WTC11 (cell line): ENCODE results near the gene FGFR3.

ENCODE experiments used
- CREB1 ChIP-seq: sonication (generic); formaldehyde crosslinking; IDR thresholded peaks from 2 replicates; pipeline ENCODE4 v1.8.0; 2023; ENCODE audit warnings: mild to moderate bottlenecking, missing genetic modification reagents
- IRF2 ChIP-seq: sonication (generic); formaldehyde crosslinking; IDR thresholded peaks from 2 replicates; pipeline ENCODE4 v1.8.0; 2022; ENCODE audit warnings: low read depth, missing genetic modification reagents, borderline replicate concordance
- JUN ChIP-seq: sonication (generic); formaldehyde crosslinking; IDR thresholded peaks from 2 replicates; pipeline ENCODE4 v1.8.0; 2023; ENCODE audit warnings: mild to moderate bottlenecking, missing genetic modification reagents
- KAT7 ChIP-seq: sonication (generic); formaldehyde crosslinking; IDR thresholded peaks from 2 replicates; pipeline ENCODE4 v1.8.1; 2023; ENCODE audit warnings: missing genetic modification reagents, mild to moderate bottlenecking, borderline replicate concordance
- MLX ChIP-seq: sonication (generic); formaldehyde crosslinking; IDR thresholded peaks from 2 replicates; pipeline ENCODE4 v1.8.1; 2023; ENCODE audit warnings: mild to moderate bottlenecking, missing genetic modification reagents, moderate library complexity
- PRRX2 ChIP-seq: fragments of 250-450 bp; sonication (Bioruptor Pico); IDR thresholded peaks from 2 replicates; pipeline ENCODE4 v1.8.0; 2021; ENCODE audit warnings: mild to moderate bottlenecking
- TCF7 ChIP-seq: sonication (generic); formaldehyde crosslinking; IDR thresholded peaks from 2 replicates; pipeline ENCODE4 v1.8.0; 2022; ENCODE audit warnings: mild to moderate bottlenecking, low read depth, missing genetic modification reagents, moderate library complexity
- TP53 ChIP-seq: sonication (generic); formaldehyde crosslinking; IDR thresholded peaks from 2 replicates; pipeline ENCODE4 v1.8.1; 2023; ENCODE audit warnings: mild to moderate bottlenecking, missing genetic modification reagents
- ZNF121 ChIP-seq: sonication (generic); formaldehyde crosslinking; IDR thresholded peaks from 2 replicates; pipeline ENCODE4 v1.8.0; 2023; ENCODE audit warnings: missing genetic modification reagents
- ZNF263 ChIP-seq: sonication (generic); formaldehyde crosslinking; IDR thresholded peaks from 2 replicates; pipeline ENCODE4 v1.8.1; 2022; ENCODE audit warnings: low read depth, mild to moderate bottlenecking, moderate library complexity, missing genetic modification reagents
- TF ChIP-seq, protein P1 (sequence below): fragments of 200-600 bp; IDR thresholded peaks from 2 replicates; pipeline ENCODE4 v1.8.0; 2022; ENCODE audit warnings: antibody characterized with exemption
- TF ChIP-seq, protein P2 (sequence below): sonication (generic); formaldehyde crosslinking; IDR thresholded peaks from 2 replicates; pipeline ENCODE4 v1.8.0; 2023; ENCODE audit warnings: missing genetic modification reagents
- TF ChIP-seq, protein P3 (sequence below): sonication (generic); formaldehyde crosslinking; conservative IDR thresholded peaks from 2 replicates; pipeline ENCODE4 v1.8.1; 2023; ENCODE audit warnings: mild to moderate bottlenecking, low read depth, missing genetic modification reagents, moderate library complexity
- TF ChIP-seq, protein P4 (sequence below): sonication (generic); formaldehyde crosslinking; IDR thresholded peaks from 2 replicates; pipeline ENCODE4 v1.8.1; 2023; ENCODE audit warnings: mild to moderate bottlenecking, missing genetic modification reagents

- TF ChIP-seq, protein P1, sequence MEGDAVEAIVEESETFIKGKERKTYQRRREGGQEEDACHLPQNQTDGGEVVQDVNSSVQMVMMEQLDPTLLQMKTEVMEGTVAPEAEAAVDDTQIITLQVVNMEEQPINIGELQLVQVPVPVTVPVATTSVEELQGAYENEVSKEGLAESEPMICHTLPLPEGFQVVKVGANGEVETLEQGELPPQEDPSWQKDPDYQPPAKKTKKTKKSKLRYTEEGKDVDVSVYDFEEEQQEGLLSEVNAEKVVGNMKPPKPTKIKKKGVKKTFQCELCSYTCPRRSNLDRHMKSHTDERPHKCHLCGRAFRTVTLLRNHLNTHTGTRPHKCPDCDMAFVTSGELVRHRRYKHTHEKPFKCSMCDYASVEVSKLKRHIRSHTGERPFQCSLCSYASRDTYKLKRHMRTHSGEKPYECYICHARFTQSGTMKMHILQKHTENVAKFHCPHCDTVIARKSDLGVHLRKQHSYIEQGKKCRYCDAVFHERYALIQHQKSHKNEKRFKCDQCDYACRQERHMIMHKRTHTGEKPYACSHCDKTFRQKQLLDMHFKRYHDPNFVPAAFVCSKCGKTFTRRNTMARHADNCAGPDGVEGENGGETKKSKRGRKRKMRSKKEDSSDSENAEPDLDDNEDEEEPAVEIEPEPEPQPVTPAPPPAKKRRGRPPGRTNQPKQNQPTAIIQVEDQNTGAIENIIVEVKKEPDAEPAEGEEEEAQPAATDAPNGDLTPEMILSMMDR: peak; percentile 92
- TF ChIP-seq, protein P2, sequence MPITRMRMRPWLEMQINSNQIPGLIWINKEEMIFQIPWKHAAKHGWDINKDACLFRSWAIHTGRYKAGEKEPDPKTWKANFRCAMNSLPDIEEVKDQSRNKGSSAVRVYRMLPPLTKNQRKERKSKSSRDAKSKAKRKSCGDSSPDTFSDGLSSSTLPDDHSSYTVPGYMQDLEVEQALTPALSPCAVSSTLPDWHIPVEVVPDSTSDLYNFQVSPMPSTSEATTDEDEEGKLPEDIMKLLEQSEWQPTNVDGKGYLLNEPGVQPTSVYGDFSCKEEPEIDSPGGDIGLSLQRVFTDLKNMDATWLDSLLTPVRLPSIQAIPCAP (CRISPR knock-in tag): no peak
- TF ChIP-seq KAT7 (CRISPR knock-in tag): no peak
- TF ChIP-seq CREB1 (CRISPR knock-in tag): no peak
- no peak for TF ChIP-seq JUN
- TF ChIP-seq TCF7: no peak
- TF ChIP-seq IRF2 (CRISPR knock-in tag): no peak
- TF ChIP-seq PRRX2: no peak
- TF ChIP-seq, protein P3, sequence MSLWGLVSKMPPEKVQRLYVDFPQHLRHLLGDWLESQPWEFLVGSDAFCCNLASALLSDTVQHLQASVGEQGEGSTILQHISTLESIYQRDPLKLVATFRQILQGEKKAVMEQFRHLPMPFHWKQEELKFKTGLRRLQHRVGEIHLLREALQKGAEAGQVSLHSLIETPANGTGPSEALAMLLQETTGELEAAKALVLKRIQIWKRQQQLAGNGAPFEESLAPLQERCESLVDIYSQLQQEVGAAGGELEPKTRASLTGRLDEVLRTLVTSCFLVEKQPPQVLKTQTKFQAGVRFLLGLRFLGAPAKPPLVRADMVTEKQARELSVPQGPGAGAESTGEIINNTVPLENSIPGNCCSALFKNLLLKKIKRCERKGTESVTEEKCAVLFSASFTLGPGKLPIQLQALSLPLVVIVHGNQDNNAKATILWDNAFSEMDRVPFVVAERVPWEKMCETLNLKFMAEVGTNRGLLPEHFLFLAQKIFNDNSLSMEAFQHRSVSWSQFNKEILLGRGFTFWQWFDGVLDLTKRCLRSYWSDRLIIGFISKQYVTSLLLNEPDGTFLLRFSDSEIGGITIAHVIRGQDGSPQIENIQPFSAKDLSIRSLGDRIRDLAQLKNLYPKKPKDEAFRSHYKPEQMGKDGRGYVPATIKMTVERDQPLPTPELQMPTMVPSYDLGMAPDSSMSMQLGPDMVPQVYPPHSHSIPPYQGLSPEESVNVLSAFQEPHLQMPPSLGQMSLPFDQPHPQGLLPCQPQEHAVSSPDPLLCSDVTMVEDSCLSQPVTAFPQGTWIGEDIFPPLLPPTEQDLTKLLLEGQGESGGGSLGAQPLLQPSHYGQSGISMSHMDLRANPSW: no peak
- TF ChIP-seq, protein P4, sequence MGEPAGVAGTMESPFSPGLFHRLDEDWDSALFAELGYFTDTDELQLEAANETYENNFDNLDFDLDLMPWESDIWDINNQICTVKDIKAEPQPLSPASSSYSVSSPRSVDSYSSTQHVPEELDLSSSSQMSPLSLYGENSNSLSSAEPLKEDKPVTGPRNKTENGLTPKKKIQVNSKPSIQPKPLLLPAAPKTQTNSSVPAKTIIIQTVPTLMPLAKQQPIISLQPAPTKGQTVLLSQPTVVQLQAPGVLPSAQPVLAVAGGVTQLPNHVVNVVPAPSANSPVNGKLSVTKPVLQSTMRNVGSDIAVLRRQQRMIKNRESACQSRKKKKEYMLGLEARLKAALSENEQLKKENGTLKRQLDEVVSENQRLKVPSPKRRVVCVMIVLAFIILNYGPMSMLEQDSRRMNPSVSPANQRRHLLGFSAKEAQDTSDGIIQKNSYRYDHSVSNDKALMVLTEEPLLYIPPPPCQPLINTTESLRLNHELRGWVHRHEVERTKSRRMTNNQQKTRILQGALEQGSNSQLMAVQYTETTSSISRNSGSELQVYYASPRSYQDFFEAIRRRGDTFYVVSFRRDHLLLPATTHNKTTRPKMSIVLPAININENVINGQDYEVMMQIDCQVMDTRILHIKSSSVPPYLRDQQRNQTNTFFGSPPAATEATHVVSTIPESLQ (CRISPR knock-in tag): no peak
- 0 out of 2 replicates have a peak, but pooled peaks have one; percentile 75 for TF ChIP-seq MLX
- no peak for TF ChIP-seq ZNF121 (CRISPR knock-in tag)
- peak; percentile 14; the same call in 1 of the 2 replicates for TF ChIP-seq ZNF263 (CRISPR knock-in tag)
- no peak for TF ChIP-seq TP53 (CRISPR knock-in tag)
Measured at GRCh38 chr4:1809754-1810502, 16.8 kb downstream of the FGFR3 start.
